ENCODE results near the gene SLC25A48.

DNA sequence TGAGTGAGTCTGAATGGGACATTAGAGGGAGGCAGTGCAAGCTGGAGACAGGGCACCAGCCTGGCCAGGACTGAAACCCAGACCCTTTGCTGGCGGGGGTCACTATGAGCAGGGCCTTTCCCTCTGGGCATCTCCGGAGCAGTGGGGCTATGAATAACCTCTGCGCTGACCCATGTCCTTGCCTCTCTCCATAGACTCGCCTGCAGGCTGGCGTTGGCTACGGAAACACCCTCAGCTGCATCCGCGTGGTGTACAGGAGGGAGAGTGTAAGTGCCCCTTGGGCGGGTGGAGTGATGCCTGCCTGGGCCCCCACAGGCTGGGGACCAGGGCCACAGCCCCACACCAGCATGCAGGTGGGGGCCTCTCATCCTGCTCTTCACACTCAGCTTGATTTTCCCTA, 15.8 kb downstream of the SLC25A48 start:
- TF ChIP-seq POLR2A (IDR thresholded peaks at IDR 0.05) (no peak), EP300 (IDR thresholded peaks at IDR 0.05) (no peak)
- TF ChIP-seq, protein P1, sequence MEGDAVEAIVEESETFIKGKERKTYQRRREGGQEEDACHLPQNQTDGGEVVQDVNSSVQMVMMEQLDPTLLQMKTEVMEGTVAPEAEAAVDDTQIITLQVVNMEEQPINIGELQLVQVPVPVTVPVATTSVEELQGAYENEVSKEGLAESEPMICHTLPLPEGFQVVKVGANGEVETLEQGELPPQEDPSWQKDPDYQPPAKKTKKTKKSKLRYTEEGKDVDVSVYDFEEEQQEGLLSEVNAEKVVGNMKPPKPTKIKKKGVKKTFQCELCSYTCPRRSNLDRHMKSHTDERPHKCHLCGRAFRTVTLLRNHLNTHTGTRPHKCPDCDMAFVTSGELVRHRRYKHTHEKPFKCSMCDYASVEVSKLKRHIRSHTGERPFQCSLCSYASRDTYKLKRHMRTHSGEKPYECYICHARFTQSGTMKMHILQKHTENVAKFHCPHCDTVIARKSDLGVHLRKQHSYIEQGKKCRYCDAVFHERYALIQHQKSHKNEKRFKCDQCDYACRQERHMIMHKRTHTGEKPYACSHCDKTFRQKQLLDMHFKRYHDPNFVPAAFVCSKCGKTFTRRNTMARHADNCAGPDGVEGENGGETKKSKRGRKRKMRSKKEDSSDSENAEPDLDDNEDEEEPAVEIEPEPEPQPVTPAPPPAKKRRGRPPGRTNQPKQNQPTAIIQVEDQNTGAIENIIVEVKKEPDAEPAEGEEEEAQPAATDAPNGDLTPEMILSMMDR (IDR thresholded peaks at IDR 0.05) = no peak

Measured in ovary (tissue), 3 donors.